Limb (tissue), 2 donors: ENCODE results near the gene PITPNM1.
"Not testable (repeated sequence)": the region's sequence is repeated elsewhere in the genome, so short reads cannot be mapped to it uniquely, and the experiment has no call there.

ENCODE experiments used
- DNase-seq, 2 donors: peaks; one replicate each; pipeline ENCODE4 v3.0.0-alpha.2; 2016; ENCODE audit errors: extremely low spot score in 2 of 2

Gene PITPNM1

DNA sequence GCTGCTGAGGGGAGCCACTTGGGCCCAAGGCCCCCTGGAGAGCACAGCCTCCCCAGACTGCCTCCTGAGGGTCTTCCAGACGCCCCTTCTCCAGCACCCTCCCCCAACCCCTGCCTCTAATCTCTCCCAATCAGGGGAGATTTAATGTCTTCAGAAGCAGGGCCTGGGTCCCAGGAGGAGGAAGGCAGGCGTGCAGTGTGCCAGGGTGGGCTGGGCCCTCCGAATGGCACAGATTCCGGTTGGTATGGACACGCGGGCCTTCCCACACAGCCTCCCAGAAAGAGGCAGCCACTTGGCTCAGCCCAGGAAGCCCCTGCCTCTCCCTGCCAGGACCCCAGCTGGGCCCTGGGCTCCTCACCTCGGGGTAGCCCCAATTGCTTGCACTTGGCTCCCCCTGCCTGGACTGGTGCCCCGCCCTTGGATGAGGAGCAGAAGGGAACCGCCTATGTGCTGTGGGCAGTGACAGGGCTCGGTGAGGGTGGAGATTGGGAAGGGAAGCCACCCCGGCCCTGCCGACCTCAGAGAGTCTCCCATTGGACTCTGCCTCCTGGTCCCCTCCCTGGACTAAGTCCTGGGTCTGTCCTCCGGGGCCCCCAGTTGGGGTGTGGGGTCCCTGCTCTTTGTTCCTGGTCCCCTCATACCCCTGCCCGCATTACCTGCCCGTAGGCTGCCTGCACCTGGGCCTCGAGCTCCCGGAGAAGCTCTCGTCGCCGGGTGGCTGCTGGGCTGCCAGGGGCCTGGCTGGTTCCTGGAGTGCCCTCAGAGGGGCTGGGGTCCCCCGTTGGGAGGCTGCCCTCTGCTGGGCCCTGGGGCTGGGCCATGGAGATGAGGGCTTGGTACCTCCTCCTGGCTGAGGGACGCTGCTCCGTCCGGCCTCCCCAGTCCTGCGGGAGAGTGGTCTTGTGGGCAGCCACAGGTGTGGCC lies 18.7 kb upstream of the PITPNM1 start:
- DNase-seq, result no peak

DNA sequence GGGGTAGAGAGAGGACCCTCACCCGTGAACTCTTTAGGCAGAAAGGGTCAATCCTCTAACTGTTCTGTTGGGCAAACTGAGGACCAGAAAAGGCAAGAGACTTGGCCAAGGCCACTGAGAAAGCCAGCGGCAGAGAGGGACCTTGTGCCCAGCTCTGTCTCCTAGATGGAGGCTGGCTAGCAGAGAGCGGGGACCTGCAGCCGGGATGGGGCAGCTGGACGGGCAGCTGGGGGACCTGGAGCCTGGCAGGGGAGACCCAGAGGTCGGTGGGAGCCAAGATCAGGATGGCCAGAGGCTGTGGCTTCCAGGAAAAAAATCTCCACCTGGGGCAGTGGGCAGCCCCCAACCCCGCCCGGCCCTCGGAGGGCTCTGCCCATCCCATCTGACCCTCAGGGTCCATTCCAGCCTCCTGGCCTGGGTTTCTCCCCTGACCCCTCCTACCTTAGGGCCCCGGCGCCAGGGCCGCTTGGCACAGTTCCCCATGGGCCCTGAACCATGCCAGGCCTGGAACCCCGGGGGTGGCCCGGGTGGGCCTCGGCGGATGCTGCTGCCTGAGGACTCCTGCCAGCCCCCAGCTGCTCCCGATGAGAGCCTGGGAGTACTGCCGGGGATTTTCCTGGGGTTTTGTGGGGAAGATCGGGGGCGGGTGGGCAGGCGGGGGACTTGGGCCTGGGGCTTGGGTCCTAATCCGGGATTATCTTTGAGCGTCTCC lies 17.8 kb upstream of the PITPNM1 start, which contains the start of gene CABP2:
TSS of gene CABP2 (minus strand) at position 603 of the 712 bp plus-strand sequence. CDS start at position 483, 120 bp downstream.
- no peak for DNase-seq

DNA sequence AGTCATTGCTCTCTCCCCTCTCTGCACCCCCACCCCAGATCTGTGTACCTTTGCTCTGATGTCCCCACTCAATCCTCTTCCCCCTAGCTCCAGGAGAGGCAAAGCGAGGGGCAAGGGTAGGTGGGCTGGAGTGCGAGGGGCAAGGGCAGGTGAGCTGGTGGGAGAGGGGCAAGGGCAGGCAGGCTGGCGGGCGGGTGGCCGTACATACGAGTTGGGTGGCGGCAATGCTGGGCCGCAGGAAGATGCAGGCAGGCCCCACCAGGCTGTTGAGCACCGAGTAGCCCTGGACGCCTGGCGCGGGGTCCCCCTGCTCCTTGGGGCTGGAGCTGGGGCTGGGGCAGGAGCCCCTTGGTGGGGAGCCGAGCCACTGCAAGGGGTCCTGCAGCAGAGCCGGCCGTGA lies 17.2 kb upstream of the PITPNM1 start:
- no peak for DNase-seq

DNA sequence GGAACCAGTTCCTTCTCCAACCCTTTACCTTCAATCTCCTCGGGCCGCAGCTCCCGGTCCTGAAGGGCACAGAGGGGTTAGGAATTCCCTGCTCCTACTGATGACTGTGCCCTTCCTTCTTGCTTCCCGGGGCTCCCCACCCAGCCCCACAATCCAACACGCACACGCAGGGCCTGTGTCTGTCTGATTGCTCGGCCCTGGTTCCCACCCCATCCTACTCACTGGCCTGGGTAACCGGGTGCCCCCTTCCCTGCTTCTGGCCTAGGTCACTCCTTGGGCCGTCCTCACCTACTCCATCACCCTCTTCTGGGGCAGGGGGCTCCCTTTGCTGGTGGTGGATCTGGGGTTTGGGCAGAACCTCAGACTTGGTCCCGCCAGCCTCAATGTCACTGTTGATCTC lies 16.8 kb upstream of the PITPNM1 start:
- DNase-seq, result no peak

DNA sequence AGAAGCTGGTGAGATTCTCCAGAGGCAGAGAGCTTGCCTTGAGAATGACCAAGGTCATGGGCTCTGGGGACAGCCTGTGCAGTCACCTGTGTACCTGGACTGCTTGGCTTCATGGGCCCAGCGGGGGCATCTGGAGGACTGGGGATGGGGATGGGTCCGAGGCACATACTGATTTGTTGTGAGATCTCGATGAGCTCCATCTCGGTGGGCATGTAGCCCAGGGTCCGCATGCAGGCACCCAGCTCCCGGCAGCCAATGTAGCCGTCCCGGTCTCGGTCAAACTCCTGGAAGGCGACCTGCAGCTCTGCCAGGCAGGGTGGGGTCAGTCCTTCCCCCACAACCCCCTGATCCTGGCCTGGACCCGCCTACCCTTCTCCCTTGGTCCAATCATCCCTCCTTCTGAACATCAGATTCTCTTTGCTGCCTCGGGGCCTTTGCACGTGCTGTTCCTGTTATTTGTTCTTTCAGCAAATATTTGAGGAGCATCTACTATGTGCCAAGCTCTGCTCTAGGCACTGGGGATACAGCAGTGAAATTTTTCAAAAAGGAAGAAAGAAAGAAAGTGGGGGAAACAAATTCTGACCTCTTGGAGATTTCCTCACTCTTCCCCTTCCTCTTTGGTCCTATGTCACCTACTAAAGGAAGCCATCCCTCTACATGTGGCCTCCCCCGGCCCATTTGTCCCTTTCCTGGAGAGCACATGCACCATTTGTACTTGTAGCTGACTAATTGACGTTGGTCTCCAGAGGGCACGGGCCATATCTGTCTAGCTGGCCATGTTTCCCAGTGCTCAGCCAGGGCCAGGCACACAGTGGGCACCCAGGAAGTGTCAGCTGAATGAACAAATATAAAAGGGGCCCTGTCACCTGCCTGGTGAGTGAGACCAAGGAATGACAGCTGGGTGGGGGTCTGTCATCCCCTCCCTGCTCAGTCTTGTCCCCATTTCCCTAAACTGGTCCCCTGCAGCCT lies 16.0 kb upstream of the PITPNM1 start:
- DNase-seq, result no peak

DNA sequence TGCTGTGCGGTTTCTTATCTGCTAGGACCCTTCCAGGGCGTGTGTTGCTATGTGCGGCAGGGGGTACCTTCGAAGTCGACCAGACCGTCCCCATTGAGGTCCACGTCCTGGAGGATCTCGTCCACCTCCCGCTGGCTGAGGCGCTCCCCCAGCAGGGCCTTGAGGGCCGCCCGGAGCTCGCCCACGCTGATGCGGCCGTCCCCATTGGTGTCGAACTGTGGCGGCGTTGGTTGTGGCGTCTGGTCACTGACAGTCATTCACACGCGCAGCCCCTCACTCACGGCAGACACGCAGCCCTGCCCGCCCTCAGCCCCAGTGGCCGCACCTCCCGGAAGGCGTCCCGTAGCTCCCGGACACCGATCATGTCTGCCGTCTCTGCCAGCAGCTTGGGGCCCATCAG lies 14.6 kb upstream of the PITPNM1 start:
- DNase-seq, result no peak

DNA sequence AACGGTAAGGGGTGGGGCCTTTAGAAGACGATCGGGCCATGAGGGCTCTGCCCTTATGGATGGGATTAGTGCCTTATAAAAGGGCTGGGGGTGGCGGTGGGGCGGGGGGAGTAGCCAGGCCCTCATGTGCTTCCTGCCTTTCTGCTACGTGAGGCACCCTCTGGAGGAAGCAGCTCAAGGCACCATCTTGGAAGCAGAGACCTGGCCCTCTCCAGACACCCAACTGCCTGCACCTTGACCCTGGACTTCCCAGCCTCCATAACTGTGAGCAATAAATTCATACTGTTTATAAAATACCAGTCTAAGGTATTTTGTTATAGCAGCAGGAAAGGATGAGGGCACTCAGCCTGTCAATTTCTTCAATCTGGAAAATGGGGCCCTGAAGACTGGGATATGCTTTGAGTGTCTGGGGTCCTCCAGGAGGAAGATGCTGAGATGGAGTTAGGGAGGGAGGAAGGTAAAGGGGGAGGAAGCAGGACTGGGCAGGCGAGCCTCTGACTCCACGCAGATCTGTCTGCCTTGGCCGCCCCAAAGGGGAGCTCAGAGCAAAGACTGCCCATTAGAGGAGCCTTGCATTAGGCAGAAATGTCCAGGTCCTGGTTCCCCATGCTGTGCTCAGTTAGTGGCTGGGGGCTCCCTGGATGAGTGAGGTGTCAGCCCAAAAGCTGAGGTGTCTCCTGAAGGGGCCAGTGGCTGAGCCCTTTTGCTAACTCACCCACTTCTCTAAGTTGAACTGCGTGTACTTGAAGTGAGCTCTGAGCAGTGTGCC lies 12.8 kb upstream of the PITPNM1 start:
- DNase-seq, result no peak

DNA sequence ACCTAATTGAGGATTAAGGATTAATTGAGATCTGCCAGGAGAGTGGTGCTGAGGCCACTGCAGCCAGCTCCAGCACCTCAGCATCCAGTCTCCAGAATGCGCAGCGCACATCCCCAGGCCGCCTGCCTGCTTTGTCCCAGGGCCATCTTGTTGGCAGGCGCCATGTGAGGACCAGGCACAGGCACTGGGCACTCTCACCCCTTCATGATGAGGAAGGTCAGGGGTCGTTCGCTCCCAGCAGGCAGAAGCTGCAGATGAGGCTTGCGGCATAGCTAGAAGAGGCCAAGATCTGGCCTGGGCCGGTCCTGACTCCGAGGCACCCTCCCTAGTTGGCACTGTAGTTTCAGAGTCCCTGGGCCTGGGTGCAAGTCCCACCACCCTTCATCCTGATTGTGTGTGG lies 11.6 kb upstream of the PITPNM1 start:
- no peak for DNase-seq

DNA sequence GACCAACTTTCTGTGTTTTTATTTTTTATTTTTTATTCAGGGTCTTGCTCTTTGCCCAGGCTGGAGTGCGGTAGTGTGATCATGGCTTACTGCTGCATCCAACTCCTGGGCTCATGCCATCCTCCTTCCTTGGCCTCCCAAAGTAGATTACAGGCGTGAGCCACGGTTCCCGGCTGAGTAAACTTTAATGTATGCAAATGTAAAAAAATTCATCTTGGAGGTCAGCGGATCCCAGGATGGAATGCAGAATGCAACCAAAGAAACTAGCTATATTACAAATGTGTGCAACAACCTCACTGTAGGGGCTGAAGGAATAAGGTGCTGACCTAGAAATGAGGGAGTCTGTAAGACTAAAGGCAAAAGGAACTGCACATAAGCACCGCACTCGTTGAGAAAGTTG lies 9.0 kb upstream of the PITPNM1 start:
- no peak for DNase-seq

DNA sequence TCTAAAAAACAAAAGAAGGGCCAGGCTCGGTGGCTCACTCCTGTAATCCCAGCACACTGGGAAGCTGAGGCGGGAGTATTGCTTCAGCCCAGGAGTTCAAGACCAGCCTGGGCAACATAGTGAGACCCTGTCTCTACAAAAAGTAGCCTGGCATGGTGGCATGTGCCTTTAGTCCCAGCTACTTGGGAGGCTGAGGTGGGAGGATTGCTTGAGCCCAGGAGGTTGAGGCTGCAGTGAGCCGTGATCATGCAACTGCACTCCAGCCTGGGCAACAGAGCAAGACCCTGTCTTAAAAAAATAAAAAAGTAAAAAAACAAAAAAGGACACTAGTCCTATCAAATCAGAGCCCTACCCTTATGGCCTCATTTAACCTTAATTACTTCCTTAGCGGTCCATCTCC lies 6.4 kb upstream of the PITPNM1 start:
- not testable (repeated sequence) for DNase-seq

DNA sequence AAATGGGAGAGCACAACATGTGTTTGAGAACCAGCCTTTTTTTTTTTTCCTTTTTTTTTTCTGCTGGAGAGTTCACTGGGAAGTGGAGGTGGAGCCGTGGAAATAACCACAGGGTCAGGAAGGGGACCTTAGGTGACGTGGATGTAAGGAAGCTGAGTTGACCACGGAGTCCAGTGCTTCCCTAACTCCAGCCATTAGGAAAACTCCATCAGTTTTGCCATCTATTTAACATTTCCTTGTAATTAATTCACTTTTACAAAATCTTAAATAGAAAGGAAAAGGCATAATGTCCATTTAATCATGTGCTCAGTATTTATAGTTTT lies 4.8 kb upstream of the PITPNM1 start:
- DNase-seq, result no peak

DNA sequence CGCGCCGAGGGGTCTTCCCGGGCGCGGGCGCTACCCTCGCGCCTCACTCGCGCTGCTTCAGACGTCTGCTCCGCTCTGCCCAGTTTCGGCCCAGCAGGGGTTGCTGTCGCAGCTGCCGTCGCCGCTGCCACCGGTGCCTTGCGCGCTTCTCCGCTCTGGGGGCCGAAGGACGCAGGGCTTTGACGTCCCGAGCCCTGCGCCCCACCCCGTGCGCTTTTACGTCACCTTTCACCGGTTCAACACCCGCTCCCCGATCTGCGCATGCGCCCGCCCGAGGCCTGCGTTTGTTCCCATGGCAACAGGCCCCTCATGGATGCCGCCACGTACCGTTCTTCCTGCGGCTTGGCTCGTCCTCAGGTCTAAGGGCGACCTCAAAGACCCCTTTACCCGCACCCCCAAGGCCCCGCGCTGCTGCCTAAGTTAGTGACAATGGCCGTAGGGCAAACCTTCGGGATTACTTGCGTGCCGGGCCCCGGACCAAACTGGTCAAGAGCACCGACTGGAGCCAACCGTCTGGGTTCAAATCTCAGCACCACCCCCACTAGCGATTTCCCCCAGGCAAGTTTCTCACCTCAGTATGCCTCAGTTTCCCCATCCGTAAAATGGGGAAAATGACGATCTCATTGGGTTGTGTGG lies 3.4 kb upstream of the PITPNM1 start:
- DNase-seq, result peak; percentile 95 to 99

DNA sequence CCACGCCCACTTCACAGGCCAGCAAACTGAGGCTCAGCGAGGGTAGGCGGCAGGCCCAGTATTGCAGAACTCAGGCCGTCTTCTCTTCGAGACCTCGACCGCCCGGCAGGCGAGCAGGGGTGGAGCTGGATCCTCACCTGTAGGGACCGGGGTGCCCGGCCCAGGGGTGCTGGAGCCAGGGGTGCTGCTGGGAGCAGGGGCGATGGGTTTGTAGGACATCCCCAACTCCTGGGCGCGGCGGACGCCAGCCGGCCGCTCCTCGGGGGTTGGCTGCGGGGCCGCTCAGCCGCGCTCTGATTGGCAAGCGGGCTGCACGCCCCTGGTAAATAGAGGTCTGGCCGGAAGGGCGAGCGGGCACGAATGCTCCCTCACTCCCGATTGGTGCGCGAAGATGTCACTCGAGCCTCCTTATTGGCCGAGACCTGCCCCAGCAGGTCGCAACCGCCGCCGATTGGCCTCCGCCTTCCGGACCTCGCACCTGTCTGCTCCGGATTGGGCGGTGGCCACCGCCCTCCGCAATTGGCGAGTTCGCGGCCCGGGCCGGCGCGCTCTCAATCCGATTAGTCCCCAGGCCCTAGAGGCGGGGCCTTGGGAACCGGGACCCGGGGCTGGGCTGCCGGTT lies 2.8 kb upstream of the PITPNM1 start, which contains the start of gene CDK2AP2:
TSS of gene CDK2AP2 (minus strand) at position 299 of the 622 bp plus-strand sequence. CDS start at position 219, 80 bp downstream.
- peak; percentile 94 to 97 for DNase-seq

DNA sequence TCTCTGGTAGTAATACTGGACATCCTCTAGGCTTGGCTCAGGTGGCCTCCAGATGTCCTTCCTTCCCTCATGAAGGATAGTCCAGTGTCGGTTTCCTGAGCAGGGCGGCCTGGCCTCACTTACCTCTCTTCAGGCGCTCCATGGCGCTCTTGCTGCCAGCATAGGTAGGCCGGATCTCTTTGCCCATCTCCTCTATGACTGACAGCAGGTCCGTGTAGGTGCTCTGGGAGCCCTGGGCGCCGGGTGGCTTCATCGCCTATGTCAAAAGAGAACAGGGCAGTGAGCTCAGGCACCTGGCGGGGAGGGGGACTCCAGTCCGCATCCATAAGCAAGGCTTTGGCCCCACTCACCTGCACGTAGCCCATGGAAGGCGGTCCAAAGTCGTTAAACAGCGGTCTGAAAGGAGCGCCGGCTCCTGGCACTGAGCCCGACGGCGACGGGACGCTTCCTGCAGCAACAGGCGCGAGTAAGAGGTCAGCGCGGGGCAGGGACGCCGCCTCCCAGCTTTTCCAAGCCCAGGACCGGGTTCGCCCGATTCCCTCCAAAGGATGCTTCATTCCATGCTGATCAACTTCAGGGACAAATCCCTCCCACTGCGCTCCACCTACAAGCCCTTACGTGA lies 2.2 kb upstream of the PITPNM1 start:
- peak in 1 of 2 donors; percentile 39 for DNase-seq

DNA sequence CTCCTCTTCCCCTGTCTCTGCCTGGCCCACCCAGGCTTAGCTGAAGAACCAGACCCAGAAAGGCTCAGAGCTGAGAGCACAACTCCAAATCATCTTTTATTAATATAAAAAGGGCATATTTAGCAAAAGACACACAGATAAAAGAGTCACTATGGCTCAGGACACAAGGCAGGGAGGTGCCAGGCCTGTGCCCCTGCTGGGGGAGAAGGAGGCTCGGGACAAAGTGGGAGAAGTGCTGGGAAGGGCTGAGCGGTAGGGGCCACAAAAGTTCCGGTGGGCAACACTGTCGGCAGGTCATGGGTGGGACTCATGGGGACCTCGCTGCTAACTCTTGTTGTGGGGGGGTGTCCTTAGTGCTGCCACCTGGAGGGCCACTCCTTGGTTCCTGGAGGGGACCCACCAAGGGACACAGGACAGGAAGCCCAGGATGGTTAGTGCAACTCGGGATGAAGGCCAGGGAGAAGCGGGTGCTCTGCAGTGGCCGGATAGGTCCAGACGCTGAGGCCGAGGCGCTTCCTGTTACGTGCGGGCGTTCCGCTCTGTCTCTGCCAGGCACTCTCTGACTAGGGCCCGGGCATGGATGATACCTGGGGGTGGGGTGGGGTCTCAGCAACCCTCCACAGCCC lies 1.4 kb upstream of the PITPNM1 start:
- DNase-seq, result no peak

DNA sequence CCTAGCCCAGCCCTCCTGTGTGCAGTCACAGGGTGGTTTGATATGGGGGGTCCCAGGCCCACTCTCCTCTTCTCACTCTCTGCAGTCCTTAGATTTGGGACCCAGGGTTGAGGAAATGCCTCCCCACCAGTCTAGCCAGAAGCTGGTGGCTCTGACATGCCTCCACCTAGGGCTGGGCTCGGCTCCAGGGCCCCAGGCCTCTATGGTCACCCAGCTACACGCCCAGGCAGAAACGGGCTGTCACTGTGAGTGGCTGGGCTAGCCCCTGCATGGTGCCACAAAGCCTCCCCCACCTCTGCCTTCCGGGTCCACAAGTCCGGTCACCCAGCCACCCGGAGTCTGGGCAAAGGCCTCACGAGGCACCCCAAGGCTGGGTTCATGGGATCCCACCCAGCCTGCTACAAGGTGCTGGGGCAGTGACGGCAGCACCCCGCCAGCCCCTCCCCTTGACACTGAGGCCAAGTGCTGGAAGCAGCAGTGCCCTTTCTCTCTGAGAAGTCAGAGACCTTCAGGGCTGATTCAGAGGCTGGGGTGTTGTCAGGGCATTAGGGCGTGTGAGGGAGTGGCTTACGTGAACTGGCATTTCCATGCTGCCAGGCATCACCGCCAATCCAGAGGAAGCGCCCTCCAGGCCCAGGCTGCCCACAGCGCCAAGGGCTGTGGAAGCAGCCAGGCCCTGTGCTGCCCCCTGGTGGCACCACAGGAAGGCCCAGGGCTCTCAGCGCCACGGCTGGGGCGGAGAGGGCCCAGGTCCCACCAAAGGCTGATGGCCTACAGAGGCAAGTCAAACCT lies 638 bp upstream of the PITPNM1 start:
- DNase-seq, result peak; percentile 53 to 86

DNA sequence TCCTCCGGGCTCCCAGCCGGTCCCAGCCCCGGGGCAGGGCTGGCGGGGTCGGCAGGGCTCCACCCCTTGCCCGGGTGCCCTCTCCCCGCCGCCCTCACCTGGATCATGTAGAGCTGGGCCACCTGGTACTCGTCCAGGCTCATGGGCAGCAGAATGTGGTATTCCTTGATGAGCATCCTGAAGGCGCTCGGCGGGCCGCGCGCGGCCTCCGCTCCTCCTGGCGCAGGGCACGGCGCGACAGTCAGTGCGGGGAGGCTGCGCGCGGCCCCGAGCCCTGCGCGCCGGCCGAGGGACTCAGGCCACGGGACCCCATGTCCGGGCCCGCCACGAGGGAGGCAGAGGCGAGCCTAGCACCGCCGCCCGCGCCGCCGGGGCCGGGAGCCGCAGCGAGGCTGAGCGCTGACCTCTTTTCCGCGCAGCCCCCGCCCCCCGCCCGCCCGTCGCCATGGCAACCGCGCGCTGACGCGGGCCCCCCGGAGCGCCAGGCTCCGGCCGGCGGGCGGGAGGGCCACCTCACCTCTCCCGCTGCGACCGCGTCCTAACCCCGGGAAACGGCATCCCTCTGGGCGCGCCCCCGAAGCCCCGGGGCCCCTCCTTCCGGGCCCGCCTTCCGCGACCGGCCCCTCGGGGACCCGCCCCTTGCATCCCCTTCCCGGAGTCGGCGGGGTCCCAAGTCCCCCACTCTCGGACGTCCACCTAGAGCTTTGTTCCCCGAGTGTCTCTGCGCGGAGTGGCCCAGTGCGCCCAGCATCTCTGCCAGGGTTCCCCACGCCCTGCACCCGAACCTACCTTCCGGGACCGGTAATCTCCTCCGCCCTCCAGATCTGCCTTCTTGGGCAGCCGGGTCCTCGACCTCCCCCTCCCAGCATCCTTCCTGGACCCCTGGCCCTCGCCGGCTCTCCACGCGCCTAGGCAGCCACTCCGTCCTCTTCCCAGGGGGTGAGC lies 886 bp downstream of the PITPNM1 start:
- peak in 1 of 2 donors; percentile 76 for DNase-seq
